HepG2 (cell line): ENCODE results near the gene SH3BP2. TPM values are rescaled to one million over a fixed set of nuclear protein-coding genes. Genes with fewer than 3 reads are reported as not detected.

Experiments
- EED ChIP-seq: sonication (generic); formaldehyde crosslinking; IDR thresholded peaks from 2 replicates; pipeline ENCODE4 v1.5.0; 2020; ENCODE audit warnings: mild to moderate bottlenecking, missing genetic modification reagents
- FOXA3 ChIP-seq: IDR thresholded peaks from 2 replicates; pipeline ENCODE4 v1.6.1; 2016; ENCODE audit warnings: missing genetic modification reagents, missing compliant biosample characterization
- KAT7 ChIP-seq: IDR thresholded peaks from 2 replicates; pipeline ENCODE4 v1.6.1; 2018; ENCODE audit warnings: borderline replicate concordance, missing compliant biosample characterization
- MTF1 ChIP-seq: sonication (generic); formaldehyde crosslinking; IDR thresholded peaks from 2 replicates; pipeline ENCODE4 v1.5.0; 2020; ENCODE audit warnings: missing genetic modification reagents
- MYC ChIP-seq: sonication (generic); formaldehyde crosslinking; IDR thresholded peaks from 2 replicates; pipeline ENCODE4 v1.9.0; 2021; ENCODE audit warnings: missing genetic modification reagents, borderline replicate concordance
- POLR2A ChIP-seq, 2 experiments: IDR thresholded peaks; 2 replicates each; pipeline ENCODE4 v1.6.1; 2011; ENCODE audit warnings: low read depth in 2 of 2, low read length in 2 of 2, mild to moderate bottlenecking in 1 of 2, moderate library complexity in 1 of 2; ENCODE audit not compliant: insufficient read depth in 1 of 2
- SCMH1 ChIP-seq: sonication (generic); formaldehyde crosslinking; IDR thresholded peaks from 2 replicates; pipeline ENCODE4 v1.9.0; 2021; ENCODE audit warnings: missing genetic modification reagents, mild to moderate bottlenecking, borderline replicate concordance
- SIN3A ChIP-seq: IDR thresholded peaks from 2 replicates; pipeline ENCODE4 v1.6.1; 2011; ENCODE audit warnings: low read depth, mild to moderate bottlenecking, control low read depth, low read length, borderline replicate concordance
- SRF ChIP-seq: IDR thresholded peaks from 2 replicates; pipeline ENCODE4 v1.6.1; 2011; ENCODE audit warnings: mild to moderate bottlenecking, low read depth, low read length, moderate library complexity
- XBP1 ChIP-seq: sonication (generic); formaldehyde crosslinking; IDR thresholded peaks from 2 replicates; pipeline ENCODE4 v1.5.0; 2020; ENCODE audit warnings: missing genetic modification reagents
- ZFP36L1 ChIP-seq: sonication (generic); formaldehyde crosslinking; IDR thresholded peaks from 2 replicates; pipeline ENCODE4 v1.8.0; 2022; ENCODE audit warnings: mild to moderate bottlenecking, missing genetic modification reagents, moderate library complexity
- ZNF234 ChIP-seq: sonication (generic); formaldehyde crosslinking; conservative IDR thresholded peaks from 2 replicates; pipeline ENCODE4 v1.5.1; 2020; ENCODE audit warnings: mild to moderate bottlenecking, missing genetic modification reagents
- ZNF260 ChIP-seq: sonication (generic); formaldehyde crosslinking; IDR thresholded peaks from 2 replicates; pipeline ENCODE4 v1.4.0; 2020; ENCODE audit warnings: missing genetic modification reagents, low read depth, mild to moderate bottlenecking, borderline replicate concordance
- ZNF33A ChIP-seq: sonication (generic); formaldehyde crosslinking; IDR thresholded peaks from 2 replicates; pipeline ENCODE4 v1.5.1; 2020; ENCODE audit warnings: missing genetic modification reagents, mild to moderate bottlenecking, moderate library complexity, borderline replicate concordance
- ZNF33B ChIP-seq: sonication (generic); formaldehyde crosslinking; IDR thresholded peaks from 2 replicates; pipeline ENCODE4 v1.5.1; 2020; ENCODE audit warnings: mild to moderate bottlenecking, missing genetic modification reagents
- ZNF383 ChIP-seq: sonication (generic); formaldehyde crosslinking; IDR thresholded peaks from 2 replicates; pipeline ENCODE4 v1.4.0; 2020; ENCODE audit warnings: missing genetic modification reagents, mild to moderate bottlenecking, borderline replicate concordance
- ZNF468 ChIP-seq: sonication (generic); formaldehyde crosslinking; IDR thresholded peaks from 2 replicates; pipeline ENCODE4 v1.8.0; 2022; ENCODE audit warnings: mild to moderate bottlenecking, moderate library complexity, missing genetic modification reagents
- ZNF564 ChIP-seq: sonication (generic); formaldehyde crosslinking; IDR thresholded peaks from 2 replicates; pipeline ENCODE4 v1.8.1; 2023; ENCODE audit warnings: mild to moderate bottlenecking, missing genetic modification reagents
- ZNF570 ChIP-seq: sonication (generic); formaldehyde crosslinking; IDR thresholded peaks from 2 replicates; pipeline ENCODE4 v1.4.0; 2020; ENCODE audit warnings: mild to moderate bottlenecking, missing genetic modification reagents, borderline replicate concordance
- ZNF850 ChIP-seq: sonication (generic); formaldehyde crosslinking; conservative IDR thresholded peaks from 2 replicates; pipeline ENCODE4 v1.9.0; 2021; ENCODE audit warnings: mild to moderate bottlenecking, missing genetic modification reagents
- ZSCAN29 ChIP-seq: sonication (generic); formaldehyde crosslinking; conservative IDR thresholded peaks from 2 replicates; pipeline ENCODE4 v1.4.0; 2020; ENCODE audit warnings: mild to moderate bottlenecking, missing genetic modification reagents
- polyA plus RNA-seq, 8 experiments: library from polyadenylated mRNA; depleted of rRNA in 3 of 8; stranded (reverse) in 7 of 8; unstranded in 1 of 8; fragments of >200 nt; fragmentation: Illumina TruSeq in 4 of 8; extraction: Trizol in 4 of 8; gene quantifications; 2 replicates each; pipeline versions ENCODE4 v1.2.1 to v1.2.3, GENCODE V29; 2011 to 2016; ENCODE audit warnings: low read depth in 4 of 8, missing spikeins in 1 of 8, mixed read lengths in 1 of 8; ENCODE audit not compliant: insufficient read depth in 1 of 8
- total RNA-seq, 5 experiments: library from RNA; depleted of rRNA; stranded (reverse); fragments of >200 nt; fragmentation: Illumina TruSeq; extraction: Trizol; gene quantifications; 2 replicates each; pipeline ENCODE4 v1.2.3, GENCODE V29; 2016; ENCODE audit warnings: low read depth in 1 of 5
- TF ChIP-seq, protein P1 (sequence below): sonication (generic); formaldehyde crosslinking; conservative IDR thresholded peaks from 2 replicates; pipeline ENCODE4 v1.5.0; 2020; ENCODE audit warnings: missing genetic modification reagents
- TF ChIP-seq, protein P2 (sequence below): sonication (generic); formaldehyde crosslinking; IDR thresholded peaks from 2 replicates; pipeline ENCODE4 v1.9.0; 2022; ENCODE audit warnings: missing genetic modification reagents, mild to moderate bottlenecking, borderline replicate concordance
- TF ChIP-seq, protein P3 (sequence below): sonication (generic); formaldehyde crosslinking; IDR thresholded peaks from 2 replicates; pipeline ENCODE4 v1.8.0; 2022; ENCODE audit warnings: missing genetic modification reagents, mild to moderate bottlenecking, borderline replicate concordance

SH3BP2 gene
- total and polyA plus RNA-seq, 2 of the 13 experiments (the other 11 are each of a cell fraction or from before 2014, with no cell fraction given): 16.9 to 34.5 TPM

DNA sequence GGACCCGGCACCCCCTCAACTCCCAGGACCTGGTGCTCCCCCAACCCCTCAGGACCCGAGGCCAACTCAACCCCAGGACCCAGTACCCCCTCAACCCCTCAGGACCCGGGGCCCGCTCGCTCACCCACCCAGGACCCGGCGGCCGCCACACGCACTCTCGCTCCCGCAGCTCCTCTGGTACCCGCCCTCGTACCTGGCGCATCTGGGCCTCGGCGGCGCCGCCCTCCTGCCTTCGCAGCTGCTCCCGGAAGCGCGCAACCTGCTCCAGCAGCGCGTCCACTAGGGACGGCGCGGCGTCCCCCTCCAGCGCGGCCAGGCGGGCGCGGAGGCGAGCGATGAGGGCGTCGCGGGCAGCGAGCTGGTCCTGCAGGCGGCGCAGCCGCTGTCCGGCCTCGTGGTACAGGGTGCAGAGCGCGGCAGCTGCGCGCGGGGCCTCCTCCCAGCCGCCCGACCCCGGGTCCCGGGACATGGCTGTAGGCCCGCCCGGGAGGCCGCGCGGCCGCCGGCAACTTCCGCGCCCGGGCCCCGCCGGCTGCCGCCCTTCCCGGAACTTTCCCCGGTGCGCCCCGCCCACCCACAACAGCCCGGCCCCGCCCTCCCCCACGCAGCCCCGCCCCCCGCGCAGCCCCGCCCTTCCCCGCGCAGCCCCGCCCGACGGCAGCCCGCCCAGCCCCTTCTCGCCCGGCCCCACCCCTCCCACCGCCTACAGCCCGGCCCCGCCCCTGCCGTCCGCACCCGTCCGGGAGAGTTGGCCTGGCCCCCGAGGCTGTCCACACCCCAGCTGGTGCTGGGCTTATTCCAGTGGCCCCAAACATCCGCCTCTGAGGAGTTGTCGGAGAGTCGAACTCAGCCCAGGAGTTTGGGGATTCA, 36.8 kb upstream of the SH3BP2 start, which contains the start of gene TNIP2 (continued):
- TF ChIP-seq ZNF564: no peak
- TF ChIP-seq ZNF850 (CRISPR knock-in tag): no peak
- no peak for TF ChIP-seq SRF
- TF ChIP-seq SIN3A: peak; percentile 24; the same call in 1 of the 2 replicates
- TF ChIP-seq, protein P1, sequence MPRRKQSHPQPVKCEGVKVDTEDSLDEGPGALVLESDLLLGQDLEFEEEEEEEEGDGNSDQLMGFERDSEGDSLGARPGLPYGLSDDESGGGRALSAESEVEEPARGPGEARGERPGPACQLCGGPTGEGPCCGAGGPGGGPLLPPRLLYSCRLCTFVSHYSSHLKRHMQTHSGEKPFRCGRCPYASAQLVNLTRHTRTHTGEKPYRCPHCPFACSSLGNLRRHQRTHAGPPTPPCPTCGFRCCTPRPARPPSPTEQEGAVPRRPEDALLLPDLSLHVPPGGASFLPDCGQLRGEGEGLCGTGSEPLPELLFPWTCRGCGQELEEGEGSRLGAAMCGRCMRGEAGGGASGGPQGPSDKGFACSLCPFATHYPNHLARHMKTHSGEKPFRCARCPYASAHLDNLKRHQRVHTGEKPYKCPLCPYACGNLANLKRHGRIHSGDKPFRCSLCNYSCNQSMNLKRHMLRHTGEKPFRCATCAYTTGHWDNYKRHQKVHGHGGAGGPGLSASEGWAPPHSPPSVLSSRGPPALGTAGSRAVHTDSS: no peak
- TF ChIP-seq SCMH1 (CRISPR knock-in tag): no peak
- TF ChIP-seq, protein P2, sequence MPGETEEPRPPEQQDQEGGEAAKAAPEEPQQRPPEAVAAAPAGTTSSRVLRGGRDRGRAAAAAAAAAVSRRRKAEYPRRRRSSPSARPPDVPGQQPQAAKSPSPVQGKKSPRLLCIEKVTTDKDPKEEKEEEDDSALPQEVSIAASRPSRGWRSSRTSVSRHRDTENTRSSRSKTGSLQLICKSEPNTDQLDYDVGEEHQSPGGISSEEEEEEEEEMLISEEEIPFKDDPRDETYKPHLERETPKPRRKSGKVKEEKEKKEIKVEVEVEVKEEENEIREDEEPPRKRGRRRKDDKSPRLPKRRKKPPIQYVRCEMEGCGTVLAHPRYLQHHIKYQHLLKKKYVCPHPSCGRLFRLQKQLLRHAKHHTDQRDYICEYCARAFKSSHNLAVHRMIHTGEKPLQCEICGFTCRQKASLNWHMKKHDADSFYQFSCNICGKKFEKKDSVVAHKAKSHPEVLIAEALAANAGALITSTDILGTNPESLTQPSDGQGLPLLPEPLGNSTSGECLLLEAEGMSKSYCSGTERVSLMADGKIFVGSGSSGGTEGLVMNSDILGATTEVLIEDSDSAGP (CRISPR knock-in tag): no peak
- no peak for TF ChIP-seq ZSCAN29 (CRISPR knock-in tag)
- TF ChIP-seq ZNF468: peak; percentile 63; the same call in 1 of the 2 replicates
- TF ChIP-seq MYC (CRISPR knock-in tag): peak; percentile 70
- no peak for TF ChIP-seq ZNF234
- no peak for TF ChIP-seq FOXA3
- no peak for TF ChIP-seq XBP1 (CRISPR knock-in tag)
- TF ChIP-seq MTF1 (CRISPR knock-in tag): no peak
- TF ChIP-seq, protein P3, sequence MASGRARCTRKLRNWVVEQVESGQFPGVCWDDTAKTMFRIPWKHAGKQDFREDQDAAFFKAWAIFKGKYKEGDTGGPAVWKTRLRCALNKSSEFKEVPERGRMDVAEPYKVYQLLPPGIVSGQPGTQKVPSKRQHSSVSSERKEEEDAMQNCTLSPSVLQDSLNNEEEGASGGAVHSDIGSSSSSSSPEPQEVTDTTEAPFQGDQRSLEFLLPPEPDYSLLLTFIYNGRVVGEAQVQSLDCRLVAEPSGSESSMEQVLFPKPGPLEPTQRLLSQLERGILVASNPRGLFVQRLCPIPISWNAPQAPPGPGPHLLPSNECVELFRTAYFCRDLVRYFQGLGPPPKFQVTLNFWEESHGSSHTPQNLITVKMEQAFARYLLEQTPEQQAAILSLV (CRISPR knock-in tag): no peak; the same call in 1 of the 2 replicates
- TF ChIP-seq KAT7 (CRISPR knock-in tag): no peak
- no peak for TF ChIP-seq ZNF260
- peak; percentile 55; the same call in 1 of the 2 replicates for TF ChIP-seq ZNF33B
- TF ChIP-seq ZFP36L1 (CRISPR knock-in tag): no peak
- peak; percentile 71 to 75; a peak in 3 of 4 replicates for TF ChIP-seq POLR2A (IDR thresholded peaks at IDR 0.05; ENCODE audit: insufficient read depth in 1 of 2, low read depth in 2 of 2, low read length in 2 of 2)
- peak; percentile 68; the same call in 1 of the 2 replicates for TF ChIP-seq EED (CRISPR knock-in tag)
- no peak for TF ChIP-seq ZNF33A (CRISPR knock-in tag)
- no peak for TF ChIP-seq ZNF383 (CRISPR knock-in tag)
- 0 out of 2 replicates have a peak, but pooled peaks have one; percentile 37 for TF ChIP-seq ZNF570
